ENCODE data around the gene BIRC6. TPM values are rescaled to one million over a fixed set of nuclear protein-coding genes. Genes with fewer than 3 reads are reported as not detected.

BIRC6 gene
- polyA plus RNA-seq, 1 donor from 2014 or later = 23.0 TPM

DNA sequence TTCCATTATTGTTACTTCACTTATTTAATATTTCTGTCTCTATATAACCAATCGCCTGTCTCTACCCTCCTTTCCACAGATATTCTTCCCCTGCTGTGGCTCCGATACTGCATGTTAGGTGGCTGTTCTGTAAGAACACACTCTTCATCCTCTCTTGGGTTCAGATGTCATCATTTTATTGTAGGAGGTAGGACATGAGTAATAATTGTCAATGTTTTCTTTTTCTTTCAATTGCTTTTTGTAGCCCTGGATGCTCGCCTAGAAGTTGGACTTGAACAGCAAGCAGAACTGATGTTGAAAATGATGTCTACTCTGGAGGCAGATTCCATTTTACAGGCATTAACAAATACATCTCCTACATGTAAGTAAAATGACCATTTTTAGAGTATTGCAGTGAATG lies 128.6 kb downstream of the BIRC6 start:
- Mint-ChIP-seq H3K36me3 (peaks cover 6% of the 10 kb centered on the region), H3K27me3 (no peaks in the 10 kb centered on the region)

DNA sequence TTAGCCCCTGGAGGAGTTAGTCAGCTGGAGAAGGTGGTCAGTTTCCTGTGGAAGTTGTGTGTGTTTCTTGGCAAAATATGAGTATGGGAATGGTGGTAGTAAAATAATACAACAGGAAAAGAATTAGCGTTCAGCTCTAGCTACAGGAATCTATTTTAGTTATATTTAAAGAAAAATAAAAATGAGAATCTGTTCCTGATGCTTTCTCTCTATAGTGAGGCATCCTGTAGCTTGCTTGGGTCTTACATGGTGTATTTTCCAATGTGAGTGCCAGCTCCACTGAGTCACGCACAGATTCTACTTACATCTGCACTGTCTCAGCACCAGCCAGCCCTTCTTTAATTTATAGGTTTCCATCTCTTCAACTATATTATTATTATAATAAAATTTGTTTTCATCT lies 132.2 kb downstream of the BIRC6 start:
- Mint-ChIP-seq H3K4me3 (no peak overlapping the region), H3K4me1 (no peaks in the 10 kb centered on the region), H3K27me3 (no peaks in the 10 kb centered on the region), H3K36me3 (peaks cover 6% of the 10 kb centered on the region), H3K9me3 (no peaks in the 10 kb centered on the region), H3K27ac (no peak overlapping the region)

More for the DNA sequence above, 128.6 kb downstream of the BIRC6 start:
- peak overlapping the region in 1 of 3 donors; percentile 51 for H3K27ac Mint-ChIP-seq
- H3K4me3 Mint-ChIP-seq = no peak overlapping the region
- H3K9me3 Mint-ChIP-seq = no peaks in the 10 kb centered on the region
- no peaks in the 10 kb centered on the region for H3K4me1 Mint-ChIP-seq

DNA sequence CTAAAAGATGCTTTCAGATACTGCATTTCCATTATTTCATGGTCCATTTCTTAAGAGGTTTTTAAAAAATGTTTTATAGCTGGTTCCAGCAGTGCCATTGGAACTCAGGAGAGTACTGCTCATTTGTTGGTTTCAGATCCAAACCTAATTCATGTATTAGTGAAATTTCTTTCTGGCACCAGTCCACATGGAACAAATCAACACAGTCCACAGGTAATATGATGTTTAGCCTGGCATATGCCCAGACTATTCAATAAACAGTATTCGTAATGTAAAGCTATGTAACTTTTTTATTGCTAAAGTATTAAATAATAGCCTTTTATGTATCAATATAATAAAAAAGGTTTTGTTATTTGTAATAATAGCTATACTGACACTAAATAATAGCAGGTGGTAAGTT lies 134.5 kb downstream of the BIRC6 start:
- Mint-ChIP-seq H3K4me3 (no peak overlapping the region), H3K9me3 (no peaks in the 10 kb centered on the region), H3K4me1 (no peaks in the 10 kb centered on the region), H3K36me3 (no peaks in the 10 kb centered on the region), H3K27ac (no peak overlapping the region), H3K27me3 (no peaks in the 10 kb centered on the region)

DNA sequence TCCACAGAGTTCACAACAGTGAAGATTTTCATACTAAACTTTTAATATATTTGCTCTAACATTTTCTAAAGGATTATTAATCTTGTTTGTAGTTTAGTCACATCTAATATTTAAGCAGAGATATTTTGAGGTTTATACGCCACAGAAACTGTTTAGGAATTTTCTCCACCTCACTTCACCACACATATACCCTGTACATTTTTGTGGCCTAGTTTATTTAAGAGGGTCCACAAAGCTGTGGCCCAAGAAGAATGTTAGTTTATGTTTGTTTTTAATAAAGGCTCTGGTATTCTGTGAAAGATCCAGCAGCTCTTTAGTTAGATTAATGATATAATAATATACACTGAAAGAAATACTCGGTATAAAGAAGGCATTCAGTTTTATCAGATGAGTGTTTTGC lies 138.3 kb downstream of the BIRC6 start:
- Mint-ChIP-seq H3K9me3 (no peaks in the 10 kb centered on the region), H3K27ac (no peak overlapping the region), H3K4me3 (no peak overlapping the region), H3K4me1 (peaks cover 4 to 13% (median 5%) of the 10 kb centered on the region in 3 donors), H3K27me3 (no peaks in the 10 kb centered on the region), H3K36me3 (peaks cover 9% of the 10 kb centered on the region)

DNA sequence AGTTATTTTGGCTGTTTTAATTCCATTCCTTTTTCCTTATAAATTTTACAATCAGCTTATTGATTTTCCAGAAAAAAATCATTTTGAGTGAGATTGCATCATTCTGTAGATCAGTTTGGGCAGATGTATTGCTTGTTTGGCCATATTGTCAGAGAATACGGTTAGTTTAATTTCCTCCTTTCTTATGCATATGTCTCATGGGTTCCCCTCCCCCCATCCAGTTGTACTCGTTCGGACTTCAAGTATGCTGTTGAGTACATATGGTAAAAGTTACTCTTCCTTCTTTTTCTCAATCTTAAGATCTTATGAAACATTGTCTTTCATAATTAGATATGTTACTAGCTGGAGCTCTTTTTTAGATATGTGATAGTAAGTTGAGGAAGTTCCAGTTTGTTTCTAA lies 139.8 kb downstream of the BIRC6 start:
- Mint-ChIP-seq H3K9me3 (no peaks in the 10 kb centered on the region), H3K27me3 (no peaks in the 10 kb centered on the region), H3K36me3 (peaks cover 11% of the 10 kb centered on the region), H3K27ac (peak overlapping the region in 1 of 3 donors; percentile 63), H3K4me1 (peaks cover 4 to 13% (median 5%) of the 10 kb centered on the region in 3 donors), H3K4me3 (no peak overlapping the region)

DNA sequence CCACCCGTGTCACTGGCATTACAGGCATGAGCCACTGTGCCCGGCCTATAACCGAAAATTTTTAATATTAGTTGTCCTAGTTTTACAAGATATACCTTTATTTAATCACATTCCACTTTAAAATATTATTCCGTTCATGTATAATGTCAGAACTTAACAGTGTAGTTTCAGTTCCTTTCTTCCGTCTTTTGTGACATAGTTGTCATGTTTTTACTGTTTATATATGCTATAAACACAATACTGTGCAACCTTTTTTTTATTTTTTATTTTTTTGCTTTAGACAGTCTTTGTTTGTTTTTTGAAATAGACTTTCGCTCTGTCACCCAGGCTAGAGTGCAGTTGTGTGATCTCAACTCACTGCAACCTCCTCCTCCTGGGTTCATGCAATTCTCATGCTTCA lies 141.5 kb downstream of the BIRC6 start:
- H3K27ac Mint-ChIP-seq = peak overlapping the region; percentile 12 to 60 (median 19)
- H3K27me3 Mint-ChIP-seq = no peaks in the 10 kb centered on the region
- H3K4me3 Mint-ChIP-seq = peak overlapping the region in 2 of 4 donors; percentile 28 to 39
- H3K9me3 Mint-ChIP-seq = no peaks in the 10 kb centered on the region
- H3K36me3 Mint-ChIP-seq = peaks cover 11% of the 10 kb centered on the region
- H3K4me1 Mint-ChIP-seq = peaks cover 4 to 14% (median 5%) of the 10 kb centered on the region in 3 donors

DNA sequence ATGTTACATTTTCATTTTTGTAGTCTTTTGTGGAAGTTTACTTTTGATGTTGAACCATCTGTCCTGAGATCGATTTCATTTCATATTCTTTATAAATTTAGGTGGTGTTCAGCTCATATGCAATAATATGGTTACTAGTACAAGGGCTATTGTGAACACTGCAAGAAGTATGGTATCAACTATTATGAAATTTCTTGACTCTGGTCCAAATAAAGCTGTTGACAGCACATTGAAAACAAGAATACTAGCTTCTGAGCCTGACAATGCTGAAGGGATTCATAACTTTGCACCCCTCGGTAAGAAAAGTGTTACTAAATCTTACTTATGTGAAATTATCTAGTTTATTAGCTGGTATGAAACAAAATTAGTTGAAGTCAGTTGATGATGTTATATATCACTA lies 146.1 kb downstream of the BIRC6 start:
- H3K4me1 Mint-ChIP-seq = peaks cover 8 to 21% (median 12%) of the 10 kb centered on the region in 3 donors

DNA sequence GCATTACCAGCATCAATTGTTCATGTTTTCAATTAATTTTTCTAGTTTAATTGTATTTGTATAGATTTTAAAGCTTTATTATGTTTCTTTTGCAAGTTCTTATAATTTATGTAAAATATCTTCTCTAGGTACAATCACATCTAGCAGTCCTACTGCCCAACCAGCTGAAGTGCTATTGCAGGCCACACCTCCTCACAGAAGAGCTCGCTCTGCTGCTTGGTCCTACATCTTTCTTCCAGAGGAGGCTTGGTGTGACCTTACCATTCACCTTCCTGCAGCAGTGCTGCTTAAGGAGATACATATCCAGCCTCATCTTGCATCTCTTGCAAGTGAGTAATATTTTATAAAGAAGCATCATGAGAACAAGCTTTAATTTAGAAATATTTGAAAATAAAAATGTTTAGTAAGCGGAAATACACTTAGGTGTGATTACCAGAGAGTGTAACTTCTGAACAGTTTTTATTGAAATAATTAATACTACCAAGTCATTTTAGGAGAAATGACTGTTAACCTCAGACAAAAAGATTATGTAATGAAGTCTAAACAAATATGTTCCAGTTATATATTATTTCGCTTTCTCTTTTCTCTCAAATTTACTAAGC lies 148.2 kb downstream of the BIRC6 start:
- H3K36me3 Mint-ChIP-seq = peaks cover 7% of the 10 kb centered on the region
- H3K9me3 Mint-ChIP-seq = no peaks in the 10 kb centered on the region
- peak overlapping the region in 2 of 3 donors; percentile 50 to 63 for H3K27ac Mint-ChIP-seq
- H3K4me3 Mint-ChIP-seq = no peak overlapping the region
- peaks cover 5 to 11% (median 7%) of the 10 kb centered on the region in 3 donors for H3K4me1 Mint-ChIP-seq
- no peaks in the 10 kb centered on the region for H3K27me3 Mint-ChIP-seq

More for the DNA sequence above, 146.1 kb downstream of the BIRC6 start:
- Mint-ChIP-seq H3K9me3 (no peaks in the 10 kb centered on the region), H3K27me3 (no peaks in the 10 kb centered on the region), H3K4me3 (no peak overlapping the region), H3K27ac (no peak overlapping the region), H3K36me3 (peaks cover 12% of the 10 kb centered on the region)

DNA sequence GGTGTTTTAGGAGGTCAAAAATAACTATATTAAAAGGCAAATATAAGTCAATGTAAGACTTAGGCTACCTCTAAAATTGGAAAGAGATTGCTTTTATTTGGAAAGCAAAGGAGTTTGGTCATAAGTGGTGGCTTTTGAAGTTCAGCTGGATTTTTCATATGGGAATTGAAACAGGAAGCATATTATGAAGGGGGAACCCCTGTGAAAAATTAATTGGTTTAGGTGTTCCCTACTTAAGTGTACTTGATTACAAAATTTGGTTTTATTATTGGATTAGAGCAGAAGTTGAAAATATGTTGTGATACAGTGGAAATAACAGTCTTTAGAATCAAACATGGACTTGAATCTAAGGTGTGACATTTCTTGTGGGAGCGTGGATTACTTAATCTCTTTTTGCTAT lies 149.6 kb downstream of the BIRC6 start:
- Mint-ChIP-seq H3K36me3 (peaks cover 8% of the 10 kb centered on the region), H3K27me3 (no peaks in the 10 kb centered on the region), H3K4me3 (no peak overlapping the region), H3K27ac (peak overlapping the region in 2 of 3 donors; percentile 49 to 75), H3K9me3 (no peaks in the 10 kb centered on the region), H3K4me1 (peaks cover 5 to 11% (median 7%) of the 10 kb centered on the region in 3 donors)

DNA sequence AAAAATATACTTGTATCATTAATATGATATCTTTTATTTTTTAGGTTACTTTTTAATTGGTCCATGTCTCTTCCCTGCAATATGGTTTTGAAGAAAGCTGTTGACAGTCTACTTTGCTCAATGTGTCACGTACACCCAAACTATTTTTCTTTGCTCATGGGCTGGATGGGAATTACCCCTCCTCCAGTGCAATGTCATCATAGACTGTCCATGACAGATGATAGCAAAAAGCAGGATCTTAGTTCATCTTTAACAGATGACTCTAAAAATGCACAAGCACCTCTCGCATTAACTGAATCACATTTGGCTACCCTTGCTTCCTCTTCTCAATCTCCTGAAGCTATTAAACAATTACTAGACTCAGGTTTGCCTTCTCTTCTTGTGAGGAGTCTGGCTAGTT lies 158.1 kb downstream of the BIRC6 start:
- Mint-ChIP-seq H3K4me1 (no peaks in the 10 kb centered on the region), H3K36me3 (peaks cover 5% of the 10 kb centered on the region), H3K9me3 (no peaks in the 10 kb centered on the region), H3K4me3 (no peak overlapping the region), H3K27me3 (no peaks in the 10 kb centered on the region), H3K27ac (no peak overlapping the region)

DNA sequence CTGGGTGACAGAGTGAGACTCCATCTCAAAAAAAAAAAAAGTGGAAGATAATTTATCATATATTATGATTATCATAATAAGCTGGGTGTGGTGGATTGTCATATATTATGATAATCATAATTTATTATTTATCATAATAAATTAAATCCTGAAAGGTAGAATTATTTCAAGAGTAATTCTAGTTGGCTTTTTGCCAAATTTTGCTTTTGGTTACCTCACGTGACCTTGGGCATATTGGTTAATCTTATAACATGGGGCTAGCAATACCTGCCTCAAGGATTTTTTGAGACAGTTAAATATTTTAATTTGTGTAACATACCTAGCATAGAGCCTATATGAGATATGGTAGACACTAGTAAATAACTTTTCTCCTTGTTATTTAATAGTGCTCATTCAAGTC lies 159.7 kb downstream of the BIRC6 start:
- Mint-ChIP-seq H3K27ac (no peak overlapping the region), H3K36me3 (peaks cover 3% of the 10 kb centered on the region), H3K27me3 (no peaks in the 10 kb centered on the region), H3K4me3 (no peak overlapping the region), H3K4me1 (no peaks in the 10 kb centered on the region), H3K9me3 (no peaks in the 10 kb centered on the region)

DNA sequence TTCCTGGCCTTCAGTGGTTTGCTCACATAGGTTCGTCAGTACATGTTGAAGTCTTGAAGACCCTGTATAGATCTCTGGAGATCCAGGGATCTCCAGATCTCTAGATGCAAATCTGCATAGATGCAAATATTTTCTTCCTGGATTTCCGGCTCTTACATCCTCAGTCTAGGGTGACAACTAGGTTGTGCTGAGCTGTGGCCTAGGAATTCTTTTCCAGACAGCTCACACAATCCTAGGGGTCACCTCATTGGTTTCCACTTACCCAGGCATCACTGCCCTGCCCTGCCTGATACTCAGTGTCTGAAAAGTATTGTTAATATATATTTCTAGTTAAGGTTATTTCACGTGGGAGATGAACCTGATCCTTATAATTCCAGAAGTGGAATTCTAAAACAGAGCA lies 165.9 kb downstream of the BIRC6 start:
- Mint-ChIP-seq H3K4me3 (no peak overlapping the region), H3K9me3 (no peaks in the 10 kb centered on the region), H3K27ac (no peak overlapping the region), H3K36me3 (peaks cover 12% of the 10 kb centered on the region), H3K4me1 (no peaks in the 10 kb centered on the region), H3K27me3 (no peaks in the 10 kb centered on the region)

DNA sequence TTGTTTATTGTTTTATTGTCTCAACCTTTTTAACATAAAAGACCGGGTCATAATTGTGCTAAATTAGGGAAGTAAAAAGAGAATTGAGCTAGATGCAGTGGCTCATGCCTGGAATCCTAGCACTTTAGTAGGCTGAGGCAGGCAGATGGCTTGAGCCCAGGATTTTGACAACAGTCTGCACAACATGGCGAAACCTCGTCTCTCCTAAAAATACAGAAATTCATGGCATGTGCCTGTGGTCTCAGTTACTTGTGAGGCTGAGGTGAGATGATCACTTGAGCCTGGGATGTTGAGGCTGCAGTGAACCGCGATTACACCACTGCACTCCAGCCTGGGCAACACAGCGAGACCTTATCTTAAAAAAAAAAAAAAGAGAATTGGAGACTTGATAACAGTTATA lies 166.9 kb downstream of the BIRC6 start:
- H3K36me3 Mint-ChIP-seq = peaks cover 11% of the 10 kb centered on the region

DNA sequence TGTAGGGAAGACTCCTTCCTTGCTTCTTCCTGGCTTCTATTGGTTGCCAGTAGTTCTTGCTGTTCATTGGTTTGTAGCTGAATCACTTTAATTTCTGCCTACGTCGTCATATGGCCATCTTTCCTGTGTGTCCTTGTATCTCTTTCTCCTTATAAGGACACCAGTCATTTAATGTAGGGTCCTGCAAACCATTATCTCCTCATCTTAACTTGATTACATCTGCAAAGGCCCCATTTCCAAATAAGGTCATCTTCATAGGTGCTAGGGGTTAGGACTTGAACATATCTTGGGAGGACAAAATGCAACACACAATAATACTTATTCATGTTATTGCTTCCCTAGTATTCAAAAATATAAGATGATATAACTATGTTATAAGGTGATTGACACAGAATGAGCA lies 175.5 kb downstream of the BIRC6 start:
- peaks cover 23% of the 10 kb centered on the region for H3K36me3 Mint-ChIP-seq
- no peak overlapping the region for H3K4me3 Mint-ChIP-seq
- peaks cover 0 to 4% (median 3%) of the 10 kb centered on the region in 3 donors for H3K4me1 Mint-ChIP-seq
- H3K27ac Mint-ChIP-seq = no peak overlapping the region
- H3K27me3 Mint-ChIP-seq = no peaks in the 10 kb centered on the region
- no peaks in the 10 kb centered on the region for H3K9me3 Mint-ChIP-seq

More for the DNA sequence above, 166.9 kb downstream of the BIRC6 start:
- no peaks in the 10 kb centered on the region for H3K4me1 Mint-ChIP-seq
- H3K4me3 Mint-ChIP-seq = no peak overlapping the region
- no peaks in the 10 kb centered on the region for H3K9me3 Mint-ChIP-seq
- H3K27ac Mint-ChIP-seq = no peak overlapping the region
- H3K27me3 Mint-ChIP-seq = no peaks in the 10 kb centered on the region

DNA sequence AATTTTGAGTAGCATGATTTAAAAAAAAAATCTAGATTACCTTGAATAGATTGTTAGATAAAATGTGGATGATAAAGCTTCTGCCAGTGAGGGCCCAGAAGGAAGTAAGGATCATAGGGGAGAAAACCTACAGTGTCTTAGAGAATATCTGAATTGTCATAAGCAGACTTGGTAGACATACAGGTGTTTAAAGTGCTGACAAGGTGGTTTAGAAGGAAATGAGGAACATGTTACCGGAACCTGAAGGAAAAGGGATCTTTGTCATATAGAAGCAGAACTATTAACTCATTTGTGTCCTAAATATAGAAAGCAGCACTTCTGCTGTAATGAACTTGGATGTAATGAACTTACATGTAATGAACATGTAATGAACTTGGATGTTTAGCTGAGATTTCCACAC lies 176.1 kb downstream of the BIRC6 start:
- peaks cover 0 to 4% (median 3%) of the 10 kb centered on the region in 3 donors for H3K4me1 Mint-ChIP-seq
- H3K27ac Mint-ChIP-seq = peak overlapping the region in 1 of 3 donors; percentile 1
- H3K9me3 Mint-ChIP-seq = no peaks in the 10 kb centered on the region
- peaks cover 23% of the 10 kb centered on the region for H3K36me3 Mint-ChIP-seq
- no peaks in the 10 kb centered on the region for H3K27me3 Mint-ChIP-seq
- no peak overlapping the region for H3K4me3 Mint-ChIP-seq

DNA sequence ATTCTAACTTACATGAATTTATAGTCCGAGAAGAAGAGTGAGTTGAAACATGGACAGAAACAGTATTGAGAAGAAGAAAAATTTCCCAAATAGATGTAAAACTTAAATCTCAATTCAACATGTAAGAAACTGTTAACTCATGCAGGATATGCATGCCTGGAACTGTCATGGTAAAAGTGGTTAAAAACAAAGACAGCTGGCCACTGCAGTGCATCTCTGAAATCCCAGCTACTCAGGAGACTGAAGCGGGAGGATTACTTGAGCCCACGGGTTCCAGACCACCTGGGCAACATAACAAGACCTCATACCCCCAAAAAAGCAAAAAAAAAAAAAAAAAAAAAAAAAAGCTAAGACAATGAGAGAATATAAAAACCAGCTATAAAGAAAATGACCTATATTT lies 178.0 kb downstream of the BIRC6 start:
- H3K27me3 Mint-ChIP-seq = no peaks in the 10 kb centered on the region
- H3K27ac Mint-ChIP-seq = no peak overlapping the region
- H3K9me3 Mint-ChIP-seq = no peaks in the 10 kb centered on the region
- peaks cover 18% of the 10 kb centered on the region for H3K36me3 Mint-ChIP-seq
- H3K4me1 Mint-ChIP-seq = peaks cover 0 to 4% (median 4%) of the 10 kb centered on the region in 3 donors
- no peak overlapping the region for H3K4me3 Mint-ChIP-seq
